Activated CD8-positive, alpha-beta T cell treated with anti-CD3 and anti-CD28 coated beads for 36 hours (primary cell): ENCODE data around the gene CALML3. TPM values are rescaled to one million over a fixed set of nuclear protein-coding genes. Genes with fewer than 3 reads are reported as not detected.

Source experiments
- ATAC-seq: fragments of 200-7000 bp; cut with Tn5 transposase; one replicate; pipeline ENCODE4 v1.10.0; 2021; ENCODE audit warnings: mild to moderate bottlenecking, moderate library complexity
- CTCF ChIA-PET: fragments of 350-600 bp; sonication (Branson Sonifier 250); formaldehyde crosslinking; loops from one replicate; lab custom pipeline; 2021; ENCODE audit warnings: antibody characterized with exemption; lab: Charles Lee
- POLR2A ChIA-PET: fragments of 350-600 bp; sonication (Branson Sonifier 250); formaldehyde crosslinking; loops from one replicate; lab custom pipeline; 2021; ENCODE audit warnings: antibody characterized with exemption; lab: Charles Lee
- DNase-seq: peaks from one replicate; pipeline ENCODE4 v3.0.0-alpha.2; 2020
- H3K27ac Mint-ChIP-seq: one replicate; pipeline ENCODE4 v1.8.0; 2021; ENCODE audit warnings: mild to moderate bottlenecking, mixed read lengths
- H3K27me3 Mint-ChIP-seq: one replicate; pipeline ENCODE4 v1.8.0; 2021; ENCODE audit warnings: mixed read lengths
- H3K36me3 Mint-ChIP-seq: one replicate; pipeline ENCODE4 v1.8.0; 2021; ENCODE audit warnings: low read depth, mixed read lengths
- H3K4me1 Mint-ChIP-seq: one replicate; pipeline ENCODE4 v1.8.0; 2021; ENCODE audit warnings: low read depth, mixed read lengths
- H3K4me3 Mint-ChIP-seq: one replicate; pipeline ENCODE4 v1.8.0; 2021; ENCODE audit warnings: mild to moderate bottlenecking, moderate library complexity, mixed read lengths
- H3K9me3 Mint-ChIP-seq: one replicate; pipeline ENCODE4 v1.8.0; 2021; ENCODE audit warnings: mixed read lengths
- CTCF ChIP-seq: fragments of 200-600 bp; IDR thresholded peaks from one replicate; pipeline ENCODE4 v1.8.0; 2022; ENCODE audit warnings: antibody characterized with exemption, mild to moderate bottlenecking
- intact Hi-C: fragments of 100-400 bp; cut with micrococcal nuclease; formaldehyde crosslinking; loops from one replicate; pipeline ENCODE4 v1.10.0; 2022
- total RNA-seq, 2 experiments: library from RNA; stranded (reverse); gene quantifications; one replicate each; pipeline ENCODE4 v1.2.3, GENCODE V29; 2021

Gene CALML3
- total RNA-seq, 2 experiments from 2014 or later, result not detected

GRCh38 chr10:5555021-5555510 is 30.3 kb downstream of the CALML3 start:
- ChIA-PET POLR2A (no interaction called here), CTCF (interaction anchor here (0.9 to 2.1 kb wide), 2 partner anchors 68 to 75 kb away, joined by 4 to 8 read pairs; no protein-coding TSS in a partner anchor)
- no peak for TF ChIP-seq CTCF
- H3K27me3 Mint-ChIP-seq, result no peaks in the 10 kb centered on the region
- intact Hi-C loops, result no loop called here
- H3K27ac Mint-ChIP-seq, result no peak overlapping the region
- ATAC-seq, result no peak
- H3K4me1 Mint-ChIP-seq, result peaks cover 31% of the 10 kb centered on the region
- H3K4me3 Mint-ChIP-seq, result no peak overlapping the region
- no peaks in the 10 kb centered on the region for H3K36me3 Mint-ChIP-seq
- no peaks in the 10 kb centered on the region for H3K9me3 Mint-ChIP-seq
- no peak for DNase-seq

DNA sequence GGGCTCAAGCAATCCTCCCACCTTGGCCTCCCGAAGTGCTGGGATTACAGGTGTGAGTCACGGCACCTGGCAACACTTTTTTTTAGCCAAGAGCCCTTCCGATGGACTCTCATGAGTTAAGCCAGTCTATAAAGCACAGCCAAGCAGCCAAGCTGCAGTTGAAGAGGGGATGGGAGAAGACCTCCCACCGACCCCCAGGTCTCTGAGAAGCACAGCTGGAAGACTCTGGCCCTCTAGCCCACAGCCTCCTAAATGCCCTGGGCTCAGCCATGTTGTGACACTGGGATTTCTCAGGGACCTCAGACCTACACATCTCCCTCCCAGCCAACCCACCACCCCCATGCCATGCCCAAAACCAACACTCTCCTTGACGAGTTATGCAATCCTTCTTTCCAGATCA is 31.1 kb downstream of the CALML3 start:
- TF ChIP-seq CTCF, result no peak
- no peaks in the 10 kb centered on the region for H3K27me3 Mint-ChIP-seq
- ATAC-seq (no peak), DNase-seq (no peak)
- H3K4me1 Mint-ChIP-seq, result peaks cover 26% of the 10 kb centered on the region
- H3K27ac Mint-ChIP-seq, result no peak overlapping the region
- no peaks in the 10 kb centered on the region for H3K36me3 Mint-ChIP-seq
- intact Hi-C loops, result no loop called here
- ChIA-PET CTCF (no interaction called here), POLR2A (no interaction called here)
- no peak overlapping the region for H3K4me3 Mint-ChIP-seq
- no peaks in the 10 kb centered on the region for H3K9me3 Mint-ChIP-seq

GRCh38 chr10:5556576-5556975 is 31.8 kb downstream of the CALML3 start:
- no peak overlapping the region for H3K4me3 Mint-ChIP-seq
- POLR2A ChIA-PET, result interaction anchor here (1.2 kb wide), 1 partner anchor 9 kb away, joined by 3 read pairs; no protein-coding TSS in a partner anchor
- intact Hi-C loops, result no loop called here

GRCh38 chr10:5557040-5557721 is 32.4 kb downstream of the CALML3 start:
- DNase-seq, result no peak
- ChIA-PET CTCF (interaction anchor here (0.6 kb wide), 1 partner anchor 176 kb away, joined by 3 read pairs; no protein-coding TSS in a partner anchor), POLR2A (interaction anchor here (1.2 kb wide), 1 partner anchor 8 kb away, joined by 3 read pairs; no protein-coding TSS in a partner anchor)
- H3K27ac Mint-ChIP-seq, result no peak overlapping the region
- H3K4me1 Mint-ChIP-seq, result peaks cover 14% of the 10 kb centered on the region
- H3K4me3 Mint-ChIP-seq, result no peak overlapping the region
- no peaks in the 10 kb centered on the region for H3K27me3 Mint-ChIP-seq
- no peaks in the 10 kb centered on the region for H3K36me3 Mint-ChIP-seq
- TF ChIP-seq CTCF, result no peak
- intact Hi-C loops, result no loop called here
- no peaks in the 10 kb centered on the region for H3K9me3 Mint-ChIP-seq
- no peak for ATAC-seq

More at GRCh38 chr10:5556576-5556975, 31.8 kb downstream of the CALML3 start:
- Mint-ChIP-seq H3K9me3 (no peaks in the 10 kb centered on the region), H3K36me3 (no peaks in the 10 kb centered on the region), H3K27ac (no peak overlapping the region), H3K4me1 (peaks cover 20% of the 10 kb centered on the region), H3K27me3 (no peaks in the 10 kb centered on the region)
- ATAC-seq (no peak), DNase-seq (no peak)
- CTCF ChIA-PET, result no interaction called here
- no peak for TF ChIP-seq CTCF
